RWPE1 (cell line): ENCODE data around the gene TMEM14C.

Experiments
- CTCF ChIA-PET: fragments of 350-600 bp; sonication (Branson Sonifier 250); formaldehyde crosslinking; extraction: SDS; loops from one replicate; lab custom pipeline; 2021; lab: Yijun Ruan, JAX
- POLR2A ChIA-PET: fragments of 400-600 bp; formaldehyde crosslinking; extraction: SDS; loops from one replicate; lab custom pipeline; 2020; ENCODE audit warnings: antibody characterized with exemption; ENCODE audit not compliant: low non-redundant PET; lab: Yijun Ruan, JAX
- DNase-seq: peaks from one replicate; pipeline ENCODE4 v3.0.0; 2012; ENCODE audit warnings: low spot score
- H3K27ac ChIP-seq: fragments of 450-650 bp; 2 replicates; pipeline ENCODE4 v1.5.1; 2017
- CTCF ChIP-seq: fragments of 450-650 bp; conservative IDR thresholded peaks from 2 replicates; pipeline ENCODE4 v1.5.1; 2017; ENCODE audit warnings: low read depth, mild to moderate bottlenecking

TMEM14C gene

GRCh38 chr6:10685092-10685915, 37.6 kb upstream of the TMEM14C start:
- DNase-seq: no peak
- no peak overlapping the region for H3K27ac ChIP-seq
- CTCF ChIA-PET: no interaction called here
- POLR2A ChIA-PET: no interaction called here
- TF ChIP-seq CTCF: no peak

- no peak for DNase-seq
- ChIA-PET CTCF (interaction anchor here (0.6 kb wide), 2 partner anchors 186 to 202 kb away, joined by 3 read pairs; no protein-coding TSS in a partner anchor), POLR2A (no interaction called here)
- no peak for TF ChIP-seq CTCF
- no peak overlapping the region for H3K27ac ChIP-seq
These were observed 36.0 kb upstream of the TMEM14C start for GRCh38 chr6:10686901-10687300.

GRCh38 chr6:10687582-10687981, 35.3 kb upstream of the TMEM14C start:
- H3K27ac ChIP-seq: no peak overlapping the region
- ChIA-PET CTCF (interaction anchor here (0.6 kb wide), 1 partner anchor 10 kb away, joined by 5 read pairs; no protein-coding TSS in a partner anchor), POLR2A (no interaction called here)
- TF ChIP-seq CTCF: no peak
- DNase-seq: no peak

- DNase-seq: no peak
- POLR2A ChIA-PET: interaction anchor here (0.6 kb wide), 1 partner anchor 203 kb away, joined by 3 read pairs; no protein-coding TSS in a partner anchor
- no peak for TF ChIP-seq CTCF
- H3K27ac ChIP-seq: no peak overlapping the region
- CTCF ChIA-PET: no interaction called here
These were observed 32.0 kb upstream of the TMEM14C start for GRCh38 chr6:10690651-10691445.

- no peak for DNase-seq
- CTCF ChIA-PET: no interaction called here
- POLR2A ChIA-PET: no interaction called here
- no peak for TF ChIP-seq CTCF
- no peak overlapping the region for H3K27ac ChIP-seq
These were observed 29.8 kb upstream of the TMEM14C start for GRCh38 chr6:10692965-10693538.
